Parathyroid adenoma (tissue), 2 donors: ENCODE measurements around the gene SEPTIN5.

Experiments used
- H2AFZ ChIP-seq: fragments of 300-600 bp; sonication (generic); one replicate; pipeline ENCODE4 v1.7.0; 2017; ENCODE audit warnings: antibody characterized with exemption, mild to moderate bottlenecking
- H3K27ac ChIP-seq: fragments of 300-600 bp; sonication (generic); one replicate; pipeline ENCODE4 v1.7.0; 2017
- H3K27me3 ChIP-seq: fragments of 300-600 bp; sonication (generic); one replicate; pipeline ENCODE4 v1.7.0; 2017; ENCODE audit warnings: low read length; ENCODE audit not compliant: control insufficient read depth, insufficient read depth
- H3K36me3 ChIP-seq: fragments of 300-600 bp; sonication (generic); one replicate; pipeline ENCODE4 v1.7.0; 2017; ENCODE audit warnings: low read length; ENCODE audit not compliant: control insufficient read depth, insufficient read depth
- H3K4me1 ChIP-seq: fragments of 300-600 bp; sonication (generic); one replicate; pipeline ENCODE4 v1.7.0; 2017; ENCODE audit warnings: control low read depth
- H3K4me2 ChIP-seq: fragments of 300-600 bp; sonication (generic); one replicate; pipeline ENCODE4 v1.7.0; 2017; ENCODE audit warnings: low read length
- H3K4me3 ChIP-seq: fragments of 300-600 bp; sonication (generic); one replicate; pipeline ENCODE4 v1.7.0; 2017; ENCODE audit warnings: low read depth, low read length
- H3K79me2 ChIP-seq: fragments of 300-600 bp; sonication (generic); one replicate; pipeline ENCODE4 v1.7.0; 2017; ENCODE audit warnings: control low read depth
- H3K9ac ChIP-seq: fragments of 300-600 bp; sonication (generic); one replicate; pipeline ENCODE4 v1.7.0; 2017; ENCODE audit warnings: mild to moderate bottlenecking
- H3K9me3 ChIP-seq: fragments of 300-600 bp; sonication (generic); one replicate; pipeline ENCODE4 v1.7.0; 2017; ENCODE audit warnings: low read length; ENCODE audit not compliant: control insufficient read depth
- TF ChIP-seq, protein P1 (sequence below): fragments of 300-600 bp; sonication (generic); IDR thresholded peaks from one replicate; pipeline ENCODE4 v1.7.0; 2017; ENCODE audit warnings: antibody characterized with exemption, mild to moderate bottlenecking
- donor health status: primary hyperparathyroidism.

Gene SEPTIN5

DNA sequence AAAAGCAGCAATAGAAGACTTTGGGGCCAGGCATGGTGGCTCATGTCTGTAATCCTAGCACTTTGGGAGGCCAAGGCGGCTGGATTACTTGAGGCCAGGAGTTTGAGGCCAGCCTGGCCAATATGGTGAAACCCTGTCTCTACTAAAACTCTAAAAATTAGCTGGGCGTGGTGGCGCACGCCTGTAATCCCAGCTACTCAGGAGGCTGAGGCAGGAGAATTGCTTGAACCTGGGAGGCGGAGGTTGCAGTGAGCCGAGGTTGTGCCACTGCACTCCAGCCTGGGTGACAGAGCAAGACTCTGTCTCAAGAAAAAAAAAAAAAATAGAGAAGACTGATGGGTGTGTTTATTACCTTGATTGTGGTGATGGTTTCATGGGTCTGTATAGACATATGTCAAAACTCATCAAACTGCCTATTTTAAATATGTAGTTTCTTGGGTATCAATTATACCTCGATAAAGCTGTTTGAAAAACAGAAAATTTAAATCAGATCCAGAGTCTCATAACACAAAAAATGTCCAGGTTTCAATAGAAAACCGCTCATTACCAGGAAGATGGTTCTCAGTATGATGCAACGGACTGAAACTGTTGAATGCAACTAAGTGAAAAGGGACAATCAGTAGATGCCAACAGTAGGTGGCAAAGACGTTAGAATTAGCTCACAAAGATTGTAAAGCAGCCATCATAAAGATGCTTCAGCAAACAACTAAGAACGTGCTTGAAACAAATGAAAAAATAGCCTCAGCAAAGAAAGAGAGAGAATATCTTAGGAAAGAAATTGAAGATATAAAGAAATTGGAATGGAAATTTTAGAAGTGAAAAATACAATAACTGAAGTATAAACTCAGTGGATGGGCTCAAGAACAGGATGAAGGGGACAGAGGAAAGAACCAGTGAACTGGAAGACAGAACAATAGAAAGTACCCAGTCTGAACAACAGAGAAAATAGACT is 33.1 kb upstream of the SEPTIN5 start:
- H3K9me3 ChIP-seq = no peaks in the 10 kb centered on the region
- no peak overlapping the region for H3K4me2 ChIP-seq
- no peaks in the 10 kb centered on the region for H3K27me3 ChIP-seq
- H3K4me3 ChIP-seq = no peak overlapping the region
- H3K79me2 ChIP-seq = no peaks in the 10 kb centered on the region
- H3K27ac ChIP-seq = no peak overlapping the region
- TF ChIP-seq, protein P1, sequence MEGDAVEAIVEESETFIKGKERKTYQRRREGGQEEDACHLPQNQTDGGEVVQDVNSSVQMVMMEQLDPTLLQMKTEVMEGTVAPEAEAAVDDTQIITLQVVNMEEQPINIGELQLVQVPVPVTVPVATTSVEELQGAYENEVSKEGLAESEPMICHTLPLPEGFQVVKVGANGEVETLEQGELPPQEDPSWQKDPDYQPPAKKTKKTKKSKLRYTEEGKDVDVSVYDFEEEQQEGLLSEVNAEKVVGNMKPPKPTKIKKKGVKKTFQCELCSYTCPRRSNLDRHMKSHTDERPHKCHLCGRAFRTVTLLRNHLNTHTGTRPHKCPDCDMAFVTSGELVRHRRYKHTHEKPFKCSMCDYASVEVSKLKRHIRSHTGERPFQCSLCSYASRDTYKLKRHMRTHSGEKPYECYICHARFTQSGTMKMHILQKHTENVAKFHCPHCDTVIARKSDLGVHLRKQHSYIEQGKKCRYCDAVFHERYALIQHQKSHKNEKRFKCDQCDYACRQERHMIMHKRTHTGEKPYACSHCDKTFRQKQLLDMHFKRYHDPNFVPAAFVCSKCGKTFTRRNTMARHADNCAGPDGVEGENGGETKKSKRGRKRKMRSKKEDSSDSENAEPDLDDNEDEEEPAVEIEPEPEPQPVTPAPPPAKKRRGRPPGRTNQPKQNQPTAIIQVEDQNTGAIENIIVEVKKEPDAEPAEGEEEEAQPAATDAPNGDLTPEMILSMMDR = no peak
- H3K36me3 ChIP-seq = no peaks in the 10 kb centered on the region
- H3K4me1 ChIP-seq = no peaks in the 10 kb centered on the region
- no peak overlapping the region for H3K9ac ChIP-seq
- no peak overlapping the region for H2AFZ ChIP-seq

DNA sequence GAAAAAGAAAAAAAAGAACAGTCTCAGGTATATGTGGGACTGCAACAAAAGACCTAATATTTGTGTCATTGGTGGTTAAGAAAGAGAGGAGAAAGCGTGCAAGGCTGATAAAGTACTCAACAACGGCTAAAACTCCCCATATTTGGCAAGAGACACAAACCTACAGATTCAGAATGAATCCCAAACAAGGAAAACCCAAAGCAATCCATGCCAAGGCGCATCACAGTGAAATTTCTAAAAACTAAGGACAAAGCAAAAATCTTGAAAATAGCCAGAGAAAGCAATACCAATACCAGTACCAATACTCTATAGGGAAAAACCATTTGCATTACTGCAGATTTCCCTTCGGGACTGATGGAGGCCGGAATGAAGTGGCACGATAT is 32.4 kb upstream of the SEPTIN5 start:
- Histone ChIP-seq H3K4me2 (no peak overlapping the region), H3K9ac (no peak overlapping the region)
- TF ChIP-seq, protein P1 = no peak

DNA sequence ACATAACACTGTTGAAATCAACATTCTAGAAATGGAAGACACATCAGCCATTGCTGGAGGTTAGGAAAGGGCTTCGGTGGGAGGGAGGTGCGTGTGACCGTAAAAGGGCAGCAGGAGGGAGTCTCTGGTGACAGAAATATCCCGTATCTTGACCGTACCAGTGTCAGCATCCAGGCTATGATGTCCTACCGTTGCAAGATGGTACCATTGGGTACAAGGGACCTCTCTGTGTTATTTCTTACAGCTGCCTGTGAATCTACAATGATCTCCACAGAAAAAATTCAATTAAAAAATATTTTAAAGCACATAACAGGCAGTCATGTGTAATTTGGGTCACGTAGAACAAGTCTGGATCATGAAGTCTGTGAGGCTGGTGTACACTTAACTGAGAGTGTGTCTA is 27.4 kb upstream of the SEPTIN5 start:
- Histone ChIP-seq H3K27ac (no peak overlapping the region), H3K27me3 (no peaks in the 10 kb centered on the region), H3K4me1 (peaks cover 9% of the 10 kb centered on the region), H2AFZ (no peak overlapping the region), H3K79me2 (no peaks in the 10 kb centered on the region), H3K4me3 (no peak overlapping the region), H3K9me3 (no peaks in the 10 kb centered on the region), H3K4me2 (no peak overlapping the region), H3K36me3 (no peaks in the 10 kb centered on the region), H3K9ac (no peak overlapping the region)
- TF ChIP-seq, protein P1 = no peak

More for the DNA sequence above, 32.4 kb upstream of the SEPTIN5 start:
- no peak overlapping the region for H3K27ac ChIP-seq
- H3K9me3 ChIP-seq = no peaks in the 10 kb centered on the region
- H3K4me3 ChIP-seq = no peak overlapping the region
- no peaks in the 10 kb centered on the region for H3K79me2 ChIP-seq
- H2AFZ ChIP-seq = no peak overlapping the region
- H3K4me1 ChIP-seq = no peaks in the 10 kb centered on the region
- no peaks in the 10 kb centered on the region for H3K36me3 ChIP-seq
- H3K27me3 ChIP-seq = no peaks in the 10 kb centered on the region

- Histone ChIP-seq H3K27ac (no peak overlapping the region), H3K4me1 (peaks cover 9% of the 10 kb centered on the region), H3K27me3 (no peaks in the 10 kb centered on the region), H3K4me3 (no peak overlapping the region), H2AFZ (no peak overlapping the region), H3K9me3 (no peaks in the 10 kb centered on the region), H3K79me2 (no peaks in the 10 kb centered on the region), H3K9ac (no peak overlapping the region), H3K4me2 (no peak overlapping the region), H3K36me3 (no peaks in the 10 kb centered on the region)
- TF ChIP-seq, protein P1 = no peak
Measured at GRCh38 chr22:19687561-19688300, 26.6 kb upstream of the SEPTIN5 start.
